Tibial nerve (tissue), 4 donors: ENCODE data around the gene LRBA.

Experiments used
- CTCF ChIP-seq, 5 experiments: fragments of 200-600 bp in 3 of 5; fragments of 450-650 bp in 2 of 5; sonication (generic) in 3 of 5; IDR thresholded peaks; one replicate each; pipeline ENCODE4 v1.5.1; 2016 to 2019; ENCODE audit warnings: antibody characterized with exemption in 5 of 5, mild to moderate bottlenecking in 3 of 5, moderate library complexity in 2 of 5
- EP300 ChIP-seq, 2 donors: sonication (generic); formaldehyde crosslinking; IDR thresholded peaks; one replicate each; pipeline ENCODE4 v1.6.1; 2017; ENCODE audit warnings: antibody characterized with exemption in 2 of 2, mild to moderate bottlenecking in 1 of 2
- POLR2A ChIP-seq, 2 donors: fragments of 450-650 bp; IDR thresholded peaks; one replicate each; pipeline ENCODE4 v1.6.1; 2017; ENCODE audit warnings: antibody characterized with exemption in 2 of 2, mild to moderate bottlenecking in 2 of 2, moderate library complexity in 2 of 2

GRCh38 chr4:150717952-150718351, 297.1 kb downstream of the LRBA start:
- TF ChIP-seq CTCF (IDR thresholded peaks at IDR 0.05) (no peak), POLR2A (IDR thresholded peaks at IDR 0.05) (no peak), EP300 (IDR thresholded peaks at IDR 0.05) (no peak)
